ENCODE results near the gene ITGA3. TPM values are rescaled to one million over a fixed set of nuclear protein-coding genes. Genes with fewer than 3 reads are reported as not detected.

Gene ITGA3
- total and polyA plus RNA-seq, 2 of the 13 experiments (the other 11 are each of a cell fraction or from before 2014, with no cell fraction given) = 0.48 to 0.69 TPM

DNA sequence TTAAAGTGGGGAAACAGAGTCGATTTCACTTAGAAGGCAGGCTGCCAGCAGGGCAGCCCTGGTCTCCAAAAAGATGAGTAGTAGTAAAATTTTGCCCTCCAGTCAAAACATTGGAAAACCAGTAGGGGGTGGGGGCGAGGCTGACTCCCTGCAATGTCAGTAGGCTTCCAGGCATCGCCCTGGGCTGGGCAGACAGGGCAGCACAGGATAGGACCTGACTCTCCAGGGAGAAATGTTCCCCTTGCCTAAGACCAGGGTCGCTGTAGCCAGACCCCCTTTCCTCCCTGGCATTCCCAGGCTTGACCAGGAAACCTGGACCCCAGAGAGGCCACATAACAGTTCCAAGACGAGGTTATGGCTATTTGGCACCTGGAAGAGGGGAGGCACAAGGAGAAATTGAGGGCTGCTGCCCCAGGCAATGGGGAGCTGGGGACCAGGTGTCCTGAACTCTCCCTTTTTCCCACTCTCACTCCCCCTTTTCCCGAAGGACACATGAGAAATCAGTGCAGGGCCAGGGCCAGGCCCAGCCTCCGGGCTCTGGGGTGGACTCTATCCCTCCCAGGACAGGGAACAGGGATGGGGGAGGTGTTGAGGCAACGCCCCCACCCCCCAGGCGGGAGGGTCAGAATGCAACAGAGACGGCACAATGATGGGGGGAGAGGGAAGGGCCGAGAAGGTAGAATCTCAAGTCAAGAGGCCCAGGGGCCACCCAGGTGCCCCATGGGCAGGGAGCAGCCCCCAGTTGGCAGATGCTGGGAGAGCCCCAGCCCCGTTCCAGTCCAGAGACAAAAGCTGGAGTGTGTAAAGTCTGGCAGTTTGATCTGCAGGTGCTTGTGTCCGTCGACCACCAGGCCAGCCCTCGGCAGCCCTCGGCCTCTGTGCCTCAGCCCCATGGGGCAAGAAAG, 78.5 kb downstream of the ITGA3 start:
- Histone ChIP-seq H3K4me2 (ENCODE audit: low read depth, low read length) (no peak overlapping the region), H3K9me3 (ENCODE audit: low read length) (no peaks in the 10 kb centered on the region), H3K27me3 (ENCODE audit: control insufficient read depth in 1 of 2, insufficient read depth in 2 of 2, low read length in 2 of 2) (peaks cover 2 to 4% of the 10 kb centered on the region in 2 experiments; a peak in 3 of 5 replicates), H4K20me1 (ENCODE audit: insufficient read depth, low read length) (no peaks in the 10 kb centered on the region; the same call in 1 of the 2 replicates), H3K9ac (ENCODE audit: insufficient read depth, low read depth, low read length) (no peak overlapping the region), H2AFZ (ENCODE audit: low read length) (no peak overlapping the region), H3K4me3 (replicated peaks in 1 of 3; ENCODE audit: insufficient read depth in 1 of 3, low read depth in 2 of 3, low read length in 3 of 3) (no peak overlapping the region), H3K4me1 (ENCODE audit: insufficient read depth, low read length) (peaks cover 45% of the 10 kb centered on the region), H3K36me3 (replicated peaks in 1 of 2; ENCODE audit: control insufficient read depth in 1 of 2, insufficient read depth in 2 of 2, low read length in 2 of 2) (peaks cover 28% of the 10 kb centered on the region in 2 experiments; a peak in 4 of 5 replicates), H3K79me2 (ENCODE audit: insufficient read depth, low read length) (no peaks in the 10 kb centered on the region), H3K27ac (ENCODE audit: extremely low read length, insufficient read depth, low read length) (no peak overlapping the region)
- FAIRE-seq = no peak
- in situ Hi-C loops (cut with HindIII; ENCODE audit: extremely low pct_ligation_motif_present, low pct_unique_long_range_greater_than_20kb) (no loop called here), intact Hi-C loops (cut with micrococcal nuclease; ENCODE audit: unreplicated experiment) (no loop called here)
- no peak for ATAC-seq
- no peak for TF ChIP-seq MEIS2 (CRISPR knock-in tag; IDR thresholded peaks at IDR 0.05)
- TF ChIP-seq SMARCE1 (IDR thresholded peaks at IDR 0.05; ENCODE audit: borderline replicate concordance) = no peak
- TF ChIP-seq, protein P1, sequence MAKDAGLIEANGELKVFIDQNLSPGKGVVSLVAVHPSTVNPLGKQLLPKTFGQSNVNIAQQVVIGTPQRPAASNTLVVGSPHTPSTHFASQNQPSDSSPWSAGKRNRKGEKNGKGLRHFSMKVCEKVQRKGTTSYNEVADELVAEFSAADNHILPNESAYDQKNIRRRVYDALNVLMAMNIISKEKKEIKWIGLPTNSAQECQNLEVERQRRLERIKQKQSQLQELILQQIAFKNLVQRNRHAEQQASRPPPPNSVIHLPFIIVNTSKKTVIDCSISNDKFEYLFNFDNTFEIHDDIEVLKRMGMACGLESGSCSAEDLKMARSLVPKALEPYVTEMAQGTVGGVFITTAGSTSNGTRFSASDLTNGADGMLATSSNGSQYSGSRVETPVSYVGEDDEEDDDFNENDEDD (CRISPR knock-in tag; IDR thresholded peaks at IDR 0.05; ENCODE audit: borderline replicate concordance) = no peak
- no peak for TF ChIP-seq FOXC1 (CRISPR knock-in tag; IDR thresholded peaks at IDR 0.05; ENCODE audit: borderline replicate concordance)
- TF ChIP-seq SMYD3 (CRISPR knock-in tag; IDR thresholded peaks at IDR 0.05) = no peak
- TF ChIP-seq ZNF572 (CRISPR knock-in tag; IDR thresholded peaks at IDR 0.05) = no peak
- TF ChIP-seq ZNF619 (CRISPR knock-in tag; IDR thresholded peaks at IDR 0.05) = no peak
- 85% methylated on average over 16 of the region's 16 CpGs for WGBS (ENCODE audit: low lambda C conversion rate)
- no peak for DNase-seq (ENCODE audit: low spot score)
- ChIA-PET POLR2A (no interaction called here), CTCF (ENCODE audit: low intra/inter-chr PET ratio, low total read pairs) (no interaction called here)
- TSS peak; percentile 59 for BruUV-seq (replicated peaks)
